GM06990 (cell line): Measurements from ENCODE around the gene SYT15B.
"Not testable (repeated sequence)": the region's sequence is repeated elsewhere in the genome, so short reads cannot be mapped to it uniquely, and the experiment has no call there.

Experiments
- DNase-seq: peaks from one replicate; pipeline ENCODE4 v3.0.0-alpha.2; 2011; ENCODE audit not compliant: insufficient read length; ENCODE audit errors: extremely low read depth
- H3K27me3 ChIP-seq: replicated peaks from 2 replicates; pipeline ENCODE4 v1.6.0; 2011; ENCODE audit warnings: low read length; ENCODE audit not compliant: control insufficient read depth, insufficient read depth
- H3K36me3 ChIP-seq: 2 replicates; pipeline ENCODE4 v1.5.1; 2011; ENCODE audit warnings: low read length; ENCODE audit not compliant: control insufficient read depth, insufficient read depth
- H3K4me3 ChIP-seq: replicated peaks from 2 replicates; pipeline ENCODE4 v1.5.1; 2011; ENCODE audit warnings: low read depth, mild to moderate bottlenecking, control low read depth, low read length
- CTCF ChIP-seq: IDR thresholded peaks from 2 replicates; pipeline ENCODE4 v1.5.1; 2011; ENCODE audit warnings: low read length, control low read depth, mild to moderate bottlenecking, inconsistent platforms; ENCODE audit not compliant: insufficient read depth, poor library complexity, severe bottlenecking

The SYT15B gene

GRCh38 chr10:47763554-47764175 lies at the start of gene SYT15B:
TSS of gene SYT15B (minus strand) at chr10:47763592. CDS start at chr10:47762640, 952 bp downstream.
- DNase-seq, H3K4me3 ChIP-seq, H3K27me3 ChIP-seq, H3K36me3 ChIP-seq: not testable (repeated sequence)

- not testable (repeated sequence) for H3K4me3 ChIP-seq
These were observed 16.2 kb upstream of the SYT15B start for GRCh38 chr10:47779590-47779989.

GRCh38 chr10:47775361-47776231 lies 12.2 kb upstream of the SYT15B start:
- H3K27me3 ChIP-seq, DNase-seq, H3K4me3 ChIP-seq, H3K36me3 ChIP-seq: not testable (repeated sequence)
- peak; percentile 51 for TF ChIP-seq CTCF

More at GRCh38 chr10:47779590-47779989, 16.2 kb upstream of the SYT15B start:
- not testable (repeated sequence) for H3K36me3 ChIP-seq, H3K27me3 ChIP-seq, DNase-seq

GRCh38 chr10:47770745-47771144 lies 7.4 kb upstream of the SYT15B start:
- H3K27me3 ChIP-seq, DNase-seq, H3K36me3 ChIP-seq: not testable (repeated sequence)

GRCh38 chr10:47768578-47769115 lies 5.3 kb upstream of the SYT15B start:
- not testable (repeated sequence) for DNase-seq, H3K27me3 ChIP-seq

More at GRCh38 chr10:47770745-47771144, 7.4 kb upstream of the SYT15B start:
- not testable (repeated sequence) for H3K4me3 ChIP-seq

GRCh38 chr10:47768085-47768484 lies 4.7 kb upstream of the SYT15B start:
- not testable (repeated sequence) for DNase-seq, H3K27me3 ChIP-seq, H3K36me3 ChIP-seq, H3K4me3 ChIP-seq

More at GRCh38 chr10:47768578-47769115, 5.3 kb upstream of the SYT15B start:
- not testable (repeated sequence) for H3K4me3 ChIP-seq, H3K36me3 ChIP-seq

- H3K4me3 ChIP-seq, DNase-seq: not testable (repeated sequence)
These were observed 3.8 kb upstream of the SYT15B start for GRCh38 chr10:47767236-47767635.

GRCh38 chr10:47765232-47765631 lies 1.8 kb upstream of the SYT15B start:
- H3K4me3 ChIP-seq, H3K27me3 ChIP-seq, H3K36me3 ChIP-seq, DNase-seq: not testable (repeated sequence)

More at GRCh38 chr10:47767236-47767635, 3.8 kb upstream of the SYT15B start:
- H3K36me3 ChIP-seq, H3K27me3 ChIP-seq: not testable (repeated sequence)

- DNase-seq, H3K4me3 ChIP-seq, H3K27me3 ChIP-seq, H3K36me3 ChIP-seq: not testable (repeated sequence)
These were observed 478 bp downstream of the SYT15B start for GRCh38 chr10:47762674-47763553.

- not testable (repeated sequence) for H3K4me3 ChIP-seq, H3K27me3 ChIP-seq, H3K36me3 ChIP-seq, DNase-seq
These were observed 4.5 kb downstream of the SYT15B start for GRCh38 chr10:47758855-47759254.

- not testable (repeated sequence) for H3K27me3 ChIP-seq, DNase-seq, H3K36me3 ChIP-seq, H3K4me3 ChIP-seq
These were observed 7.2 kb downstream of the SYT15B start for GRCh38 chr10:47756169-47756568.

GRCh38 chr10:47753871-47754270 lies 9.5 kb downstream of the SYT15B start:
- not testable (repeated sequence) for DNase-seq, H3K27me3 ChIP-seq, H3K4me3 ChIP-seq, H3K36me3 ChIP-seq
